ENCODE measurements around the gene PILRB.
"Not testable (repeated sequence)": the region's sequence is repeated elsewhere in the genome, so short reads cannot be mapped to it uniquely, and the experiment has no call there.

The PILRB gene

DNA sequence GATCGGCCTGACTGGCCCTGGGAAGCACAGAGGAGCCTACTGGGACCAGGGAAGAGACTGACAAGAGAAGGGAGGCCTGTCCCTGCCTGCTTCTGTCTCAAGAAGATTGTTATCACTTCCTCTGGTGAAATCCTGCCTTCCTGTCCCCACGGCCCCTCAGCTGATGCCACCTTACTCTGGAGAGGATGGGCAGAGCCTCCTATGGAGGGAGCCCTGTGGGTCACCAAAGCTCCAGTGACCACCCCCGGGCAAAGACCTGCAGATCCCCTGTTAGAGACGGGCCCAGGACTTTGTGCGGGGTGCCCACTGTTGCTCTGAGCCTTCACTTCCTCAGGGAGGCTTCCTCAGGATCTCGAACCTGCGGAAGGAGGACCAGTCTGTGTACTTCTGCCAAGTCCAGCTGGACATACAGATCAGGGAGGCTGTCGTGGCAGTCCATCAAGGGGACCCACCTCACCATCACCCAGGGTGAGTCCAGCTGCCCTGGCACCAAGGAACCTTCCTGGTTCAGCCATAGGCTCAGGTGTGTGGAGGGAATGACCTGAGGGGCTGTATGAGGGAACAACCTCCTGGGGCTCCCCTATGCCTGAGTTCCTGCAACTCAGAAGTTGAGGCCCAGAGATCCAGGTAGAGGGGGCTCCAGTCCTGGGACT lies 1.4 kb upstream of the PILRB start:
- no peak for DNase-seq (ENCODE audit: low spot score)

- DNase-seq (ENCODE audit: low spot score), result no peak
Observed at GRCh38 chr7:100357131-100357561, 771 bp upstream of the PILRB start.

DNA sequence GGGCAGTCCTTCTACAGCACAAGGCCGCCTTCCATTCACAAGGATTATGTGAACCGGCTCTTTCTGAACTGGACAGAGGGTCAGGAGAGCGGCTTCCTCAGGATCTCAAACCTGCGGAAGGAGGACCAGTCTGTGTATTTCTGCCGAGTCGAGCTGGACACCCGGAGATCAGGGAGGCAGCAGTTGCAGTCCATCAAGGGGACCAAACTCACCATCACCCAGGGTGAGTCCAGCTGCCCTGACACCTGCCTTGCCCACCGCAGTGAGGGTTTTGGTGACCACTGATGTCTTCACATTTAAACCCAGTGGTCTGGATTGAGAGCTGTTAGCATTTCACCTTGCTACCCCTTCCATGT lies 918 bp downstream of the PILRB start:
- DNase-seq (ENCODE audit: low spot score), result no peak

DNA sequence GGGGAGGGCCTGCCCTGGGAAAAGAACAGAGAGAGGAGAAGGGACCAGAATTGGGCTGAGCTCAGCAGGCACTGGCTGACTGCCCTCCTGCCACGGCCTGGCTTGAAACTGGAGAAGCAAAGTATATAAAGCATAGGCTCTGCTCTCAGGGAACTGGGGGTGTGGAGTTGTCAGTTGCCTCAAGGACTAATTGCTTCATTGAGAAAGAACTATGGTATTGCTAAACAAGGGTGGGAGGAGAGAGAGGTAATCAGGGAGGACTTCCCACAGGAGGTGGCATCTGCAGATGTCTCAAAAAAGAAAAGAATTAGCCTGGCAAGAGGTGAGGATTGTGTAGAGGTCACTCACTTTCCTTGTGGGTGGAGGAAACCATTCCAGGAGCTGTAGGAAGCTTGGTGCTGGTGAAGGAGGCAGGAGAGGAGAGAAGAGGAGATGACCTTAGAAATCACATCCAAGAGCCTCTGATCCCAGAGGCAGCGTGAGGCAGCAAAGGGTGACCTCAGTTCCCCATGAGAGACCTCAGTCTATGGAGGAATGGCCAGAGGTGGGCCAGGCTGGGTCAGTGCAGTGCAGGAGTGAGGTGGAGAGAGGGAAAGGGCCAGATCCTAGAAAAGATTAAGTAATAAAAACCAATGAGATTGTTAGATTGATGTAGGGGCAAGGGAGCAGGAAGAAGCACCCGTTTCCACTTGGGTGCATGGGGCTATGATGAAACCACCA lies 2.4 kb downstream of the PILRB start:
- no peak for DNase-seq (ENCODE audit: low spot score)

- no peak for DNase-seq (ENCODE audit: low spot score)
Observed at GRCh38 chr7:100363098-100363497, 5.2 kb downstream of the PILRB start.

DNA sequence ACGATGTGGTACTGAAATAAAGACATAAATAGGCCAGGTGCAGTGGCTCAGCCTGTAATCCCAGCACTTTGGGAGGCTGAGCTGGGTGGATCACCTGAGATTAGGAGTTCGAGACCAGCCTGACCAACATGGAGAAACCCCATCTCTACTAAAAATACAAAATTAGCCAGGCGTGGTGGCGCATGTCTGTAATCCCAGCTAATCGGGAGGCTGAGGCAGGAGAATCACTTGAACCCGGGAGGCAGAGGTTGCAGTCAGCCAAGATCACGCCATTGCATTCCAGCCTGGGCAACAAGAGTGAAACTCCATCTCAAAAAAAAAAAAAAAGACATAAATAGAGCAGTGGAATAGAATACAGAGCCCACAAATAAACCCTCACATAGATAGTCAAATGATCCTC lies 5.9 kb downstream of the PILRB start:
- DNase-seq (ENCODE audit: low spot score), result not testable (repeated sequence)

- DNase-seq (ENCODE audit: low spot score), result no peak
Observed at GRCh38 chr7:100364480-100364879, 6.6 kb downstream of the PILRB start.

GRCh38 chr7:100365998-100366367 lies 8.1 kb downstream of the PILRB start:
- not testable (repeated sequence) for DNase-seq (ENCODE audit: low spot score)

- no peak for DNase-seq (ENCODE audit: low spot score)
Observed at GRCh38 chr7:100366411-100367250, 8.7 kb downstream of the PILRB start.

GRCh38 chr7:100367251-100367620 lies 9.3 kb downstream of the PILRB start:
- no peak for DNase-seq (ENCODE audit: low spot score)

- no peak for DNase-seq (ENCODE audit: low spot score)
Observed at GRCh38 chr7:100367676-100368613, 10.0 kb downstream of the PILRB start.

DNA sequence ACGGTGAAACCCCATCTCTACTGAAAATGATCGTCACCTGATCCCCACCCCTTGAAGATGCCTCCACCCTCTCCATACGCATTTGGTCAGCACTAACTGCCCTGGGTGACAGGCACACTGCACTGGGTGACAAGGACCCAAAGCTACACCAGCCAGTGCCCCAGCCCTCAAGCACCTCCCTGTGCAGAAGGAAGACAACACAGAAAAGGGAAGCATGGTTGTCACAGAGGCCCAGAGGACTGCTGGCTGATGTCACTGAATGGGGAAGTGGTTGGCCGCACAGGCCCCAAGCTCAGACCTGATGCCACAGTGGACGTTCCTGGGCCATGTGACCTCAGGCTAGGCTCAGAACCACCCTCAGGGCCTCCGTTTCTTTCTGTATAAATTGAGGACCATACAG lies 11.2 kb downstream of the PILRB start:
- DNase-seq (ENCODE audit: low spot score), result peak; percentile 22

DNA sequence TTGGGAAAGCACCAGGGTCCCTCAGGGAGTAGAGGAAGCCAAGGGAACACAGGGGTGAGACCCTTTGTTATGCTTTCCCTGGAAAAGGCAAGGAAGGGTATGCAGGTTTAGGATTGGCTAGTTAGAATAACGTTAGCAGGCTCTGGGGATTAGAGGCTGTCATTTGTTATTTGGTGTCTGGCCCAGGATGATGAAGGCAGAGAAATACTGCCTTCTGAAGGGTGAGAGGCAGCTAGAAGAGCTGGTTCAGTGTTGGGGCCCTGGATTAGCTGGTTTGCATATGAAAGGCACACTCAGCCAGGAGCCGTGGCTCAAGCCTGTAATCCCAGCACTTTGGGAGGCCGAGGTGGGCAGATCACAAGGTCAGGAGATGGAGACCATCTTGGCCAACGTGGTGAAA lies 12.4 kb downstream of the PILRB start:
- no peak for DNase-seq (ENCODE audit: low spot score)

DNA sequence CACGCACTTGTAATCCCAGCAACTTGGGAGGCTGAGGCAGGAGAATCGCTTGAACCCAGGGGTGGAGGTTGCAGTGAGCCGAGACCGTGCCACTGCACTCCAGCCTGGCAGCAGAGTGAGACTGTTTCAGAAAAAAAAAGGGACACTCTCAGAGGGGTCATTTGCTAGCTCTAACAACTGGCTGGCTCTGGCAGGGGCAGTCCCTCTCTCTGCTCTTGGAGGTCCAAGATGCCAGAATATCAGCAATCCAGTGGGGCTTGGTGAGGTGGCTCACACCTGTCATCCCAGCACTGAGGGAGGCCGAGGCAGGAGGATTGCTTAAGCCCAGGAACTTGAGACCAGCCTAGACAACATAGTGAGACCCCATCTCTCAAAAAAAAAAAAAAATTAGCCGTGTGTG lies 12.8 kb downstream of the PILRB start:
- DNase-seq (ENCODE audit: low spot score), result no peak

DNA sequence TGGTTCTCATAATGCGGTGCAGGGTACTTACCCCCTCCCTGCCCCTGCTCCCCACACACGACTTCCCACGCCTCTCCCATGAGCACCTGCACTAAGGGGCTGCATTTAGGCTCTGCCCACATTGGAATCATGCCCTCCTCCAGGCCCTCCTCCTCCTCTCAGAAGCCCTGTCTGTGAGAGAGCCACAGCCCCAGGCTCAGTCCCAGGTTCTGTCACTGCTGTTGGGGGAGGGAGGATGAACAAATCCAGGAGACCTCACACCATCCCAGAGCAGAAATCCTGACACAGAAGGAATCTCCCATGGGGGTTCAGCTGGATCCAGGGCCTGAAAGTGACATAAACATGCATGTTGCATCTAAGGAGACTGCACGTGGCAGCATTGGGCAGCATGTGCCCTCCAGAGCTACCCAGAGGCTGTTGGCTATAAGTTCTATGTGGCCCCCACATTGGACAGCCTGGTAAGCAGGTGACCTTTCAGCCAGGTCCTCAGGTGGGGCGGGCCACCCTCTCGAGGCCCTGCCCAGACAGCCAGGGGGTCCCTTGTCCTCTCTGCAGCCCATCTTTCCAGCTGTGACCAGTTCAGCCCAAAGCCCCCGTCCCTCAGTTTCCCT lies 13.7 kb downstream of the PILRB start:
- no peak for DNase-seq (ENCODE audit: low spot score)

- peak; percentile 21 for DNase-seq (ENCODE audit: low spot score)
Observed at GRCh38 chr7:100372256-100372655, 14.3 kb downstream of the PILRB start.

DNA sequence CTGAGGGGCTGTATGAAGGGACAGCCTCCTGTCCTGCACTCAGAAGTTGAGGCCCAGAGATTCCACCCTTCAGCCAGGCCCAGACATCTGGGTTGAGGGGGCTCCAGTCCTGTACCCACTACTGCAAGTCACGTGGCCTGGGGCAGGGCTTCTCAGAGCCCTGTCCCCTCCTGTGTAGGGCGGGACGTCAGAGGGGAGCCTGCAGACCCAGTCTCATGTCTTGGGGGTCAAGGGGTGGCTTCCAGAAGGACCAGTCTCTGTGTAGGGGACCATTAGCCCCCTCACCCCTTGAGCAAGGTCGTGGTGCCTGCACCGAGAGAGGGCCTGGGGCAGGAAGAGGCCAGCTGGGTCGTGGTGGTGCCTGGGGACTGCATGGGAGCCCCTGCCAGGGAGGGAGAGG lies 14.8 kb downstream of the PILRB start:
- DNase-seq (ENCODE audit: low spot score), result no peak

GRCh38 chr7:100373261-100373831 lies 15.4 kb downstream of the PILRB start, which contains the start of gene PILRA:
Gene PILRA (plus strand): TSS chr7:100373487. CDS start chr7:100373657, 170 bp downstream.
- no peak for DNase-seq (ENCODE audit: low spot score)

GRCh38 chr7:100373870-100374598 lies 16.1 kb downstream of the PILRB start:
- not testable (repeated sequence) for DNase-seq (ENCODE audit: low spot score)

GRCh38 chr7:100374601-100375000 lies 16.7 kb downstream of the PILRB start:
- no peak for DNase-seq (ENCODE audit: low spot score)

Data from CD4-positive, alpha-beta T cell treated with Interleukin-2 at 100 ng/mL for 4 hours (primary cell).